GM18907 (cell line): Measurements from ENCODE around the gene MED7.
"Not testable (repeated sequence)": the region's sequence is repeated elsewhere in the genome, so short reads cannot be mapped to it uniquely, and the experiment has no call there.

Experiments used
- ATAC-seq: cut with Tn5 transposase; IDR thresholded peaks from one replicate; pipeline ENCODE4 v1.9.1; 2021; ENCODE audit warnings: mild to moderate bottlenecking, moderate library complexity; ENCODE audit not compliant: unreplicated experiment

The MED7 gene, protein sequence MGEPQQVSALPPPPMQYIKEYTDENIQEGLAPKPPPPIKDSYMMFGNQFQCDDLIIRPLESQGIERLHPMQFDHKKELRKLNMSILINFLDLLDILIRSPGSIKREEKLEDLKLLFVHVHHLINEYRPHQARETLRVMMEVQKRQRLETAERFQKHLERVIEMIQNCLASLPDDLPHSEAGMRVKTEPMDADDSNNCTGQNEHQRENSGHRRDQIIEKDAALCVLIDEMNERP

DNA sequence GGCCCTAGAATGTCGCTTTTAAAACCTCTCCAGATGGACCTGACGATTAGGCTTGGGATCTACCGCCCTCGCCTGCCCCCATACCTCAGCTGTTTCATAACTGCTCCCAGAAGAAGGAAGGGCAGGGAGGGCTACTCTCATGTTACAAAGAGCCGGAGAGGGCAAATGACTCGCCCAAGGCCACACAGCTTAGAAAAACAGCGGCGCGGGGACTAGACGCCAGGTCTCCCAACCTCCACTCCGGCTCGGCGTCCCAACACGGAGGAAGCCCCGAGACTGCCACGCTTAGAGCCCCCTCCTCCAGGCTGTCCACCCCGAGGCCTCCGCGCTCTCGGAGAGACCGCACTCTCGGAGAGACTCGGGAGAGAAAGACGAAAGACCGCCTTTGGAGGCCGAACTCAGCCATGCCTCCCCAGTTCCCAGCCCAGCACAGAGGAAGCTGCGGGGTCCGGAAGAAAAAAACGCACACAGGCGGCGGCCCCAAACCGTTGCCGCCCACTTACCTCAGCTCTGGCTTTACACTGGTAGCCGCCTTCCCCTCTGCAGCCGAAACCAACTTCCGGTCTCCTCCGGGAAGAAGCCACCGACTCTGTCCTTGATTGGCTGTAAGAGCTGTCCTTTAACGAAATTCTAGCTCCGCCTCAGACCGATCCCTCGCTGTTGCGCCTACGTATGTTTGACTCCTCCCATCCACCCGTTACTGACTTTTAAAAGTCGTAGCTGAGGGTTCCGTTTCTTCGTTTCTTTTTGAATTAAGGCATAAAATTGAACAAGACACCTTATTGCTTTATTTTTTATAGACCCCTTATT is at the start of gene MED7:
Gene MED7, minus strand, starts transcription at position 549 of the 810 bp plus-strand sequence. CDS start 3,434 bp downstream, outside the sequence.
- ATAC-seq, result peak; percentile 100

- ATAC-seq, result peak; percentile 64
Observed at GRCh38 chr5:157189223-157189622, 46.6 kb upstream of the MED7 start.

DNA sequence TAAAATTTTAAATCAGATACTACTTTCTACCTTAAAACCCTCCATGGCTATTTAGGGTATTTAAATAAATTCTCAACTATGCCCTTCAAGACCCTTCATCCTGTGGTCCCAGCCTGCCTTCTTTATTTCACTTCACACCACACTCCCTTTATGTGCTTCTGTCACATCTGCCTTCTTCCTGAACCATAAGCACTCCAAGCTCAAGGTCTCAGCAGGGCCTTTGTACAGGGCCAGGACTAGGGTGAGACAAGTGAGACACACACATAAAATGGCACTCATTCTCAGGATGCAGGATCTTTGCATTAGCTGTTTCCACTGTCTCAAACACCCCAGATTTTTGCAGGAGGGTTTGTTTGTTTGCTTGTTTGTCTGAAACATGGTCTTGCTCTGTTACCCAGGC is 45.6 kb upstream of the MED7 start:
- ATAC-seq, result no peak

GRCh38 chr5:157187046-157187754 is 44.5 kb upstream of the MED7 start:
- ATAC-seq, result no peak

- no peak for ATAC-seq
Observed at GRCh38 chr5:157186309-157187045, 43.8 kb upstream of the MED7 start.

- not testable (repeated sequence) for ATAC-seq
Observed at GRCh38 chr5:157185122-157185521, 42.5 kb upstream of the MED7 start.

- no peak for ATAC-seq
Observed at GRCh38 chr5:157184117-157184670, 41.5 kb upstream of the MED7 start.

DNA sequence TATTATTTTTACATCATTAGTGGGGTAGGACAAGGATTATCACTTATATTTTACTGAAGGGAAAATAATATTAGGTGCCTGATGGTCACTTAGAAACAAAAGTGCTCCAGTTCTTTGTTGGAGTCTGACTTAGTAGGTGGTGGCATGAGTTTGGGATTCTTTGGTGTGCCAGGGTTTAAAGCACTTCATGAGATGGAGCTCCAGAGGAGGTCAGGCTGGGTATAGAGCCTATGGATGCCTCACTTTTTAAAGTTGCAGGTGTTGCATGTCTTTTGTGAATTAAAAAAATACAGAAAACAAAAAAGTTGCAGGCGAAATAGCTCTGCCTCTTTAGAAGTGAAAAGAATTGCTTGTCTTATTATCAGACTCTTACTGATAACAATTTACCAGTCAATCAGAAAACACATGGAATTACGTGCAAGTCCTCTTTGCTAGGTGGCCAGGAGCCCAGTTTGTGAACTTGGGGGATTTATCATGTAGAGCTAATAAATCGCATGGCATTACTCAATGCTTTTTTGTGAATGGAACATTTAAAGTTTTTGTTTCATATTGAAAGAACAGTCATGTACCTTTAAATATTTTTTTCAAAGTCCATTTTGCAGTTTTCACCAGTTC is 39.6 kb upstream of the MED7 start:
- ATAC-seq, result no peak

GRCh38 chr5:157180374-157181264 is 38.0 kb upstream of the MED7 start, which contains the start of gene ITK:
Gene ITK, plus strand, starts transcription at chr5:157180840. Its CDS starts 138 bp downstream, at chr5:157180978.
- ATAC-seq, result no peak

DNA sequence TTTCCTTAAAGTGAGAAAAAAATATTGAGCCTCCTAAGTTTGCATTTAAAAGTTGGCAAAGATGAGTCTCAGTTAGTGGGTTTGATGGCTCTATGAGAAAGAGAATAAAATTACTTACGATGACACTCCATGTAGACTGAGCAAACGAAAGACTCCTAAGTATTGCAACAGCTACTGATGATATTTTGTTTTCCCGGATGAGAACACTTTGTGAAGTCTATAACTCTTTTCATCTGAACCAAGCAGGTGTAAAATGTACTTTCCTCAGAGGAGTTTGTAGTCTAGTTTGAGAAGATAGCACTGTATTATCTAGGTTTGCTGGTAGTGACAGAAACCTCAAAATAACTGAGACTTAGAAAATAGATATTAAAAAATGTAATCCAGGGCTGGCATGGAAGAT is 36.3 kb upstream of the MED7 start:
- ATAC-seq, result no peak

GRCh38 chr5:157177953-157178352 is 35.3 kb upstream of the MED7 start:
- ATAC-seq, result no peak

DNA sequence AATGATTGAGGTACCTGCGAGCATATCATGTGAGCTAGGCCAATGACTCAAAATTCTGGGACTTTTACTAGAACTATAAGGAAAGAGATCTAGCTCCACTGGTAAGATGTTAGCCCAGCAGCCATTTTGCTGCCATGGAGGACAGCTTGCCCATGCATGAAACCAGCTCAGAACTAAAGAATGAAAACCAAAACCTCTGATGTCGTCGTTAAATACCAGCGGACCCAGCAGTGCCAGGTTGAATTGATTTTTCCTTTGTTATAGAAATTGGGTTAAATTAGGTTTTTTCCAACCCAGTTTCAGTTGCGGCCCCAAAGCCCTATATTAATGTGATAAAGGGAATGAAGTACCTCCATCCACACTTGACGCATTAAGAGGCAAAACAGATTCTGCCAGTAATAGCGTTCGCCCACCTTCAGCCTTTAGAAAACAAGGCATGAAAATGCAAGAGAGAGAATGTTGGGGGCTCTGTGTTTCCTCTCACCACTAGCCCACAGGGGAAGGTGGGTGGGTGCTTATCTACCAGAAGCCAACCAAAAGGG is 32.5 kb upstream of the MED7 start:
- no peak for ATAC-seq

DNA sequence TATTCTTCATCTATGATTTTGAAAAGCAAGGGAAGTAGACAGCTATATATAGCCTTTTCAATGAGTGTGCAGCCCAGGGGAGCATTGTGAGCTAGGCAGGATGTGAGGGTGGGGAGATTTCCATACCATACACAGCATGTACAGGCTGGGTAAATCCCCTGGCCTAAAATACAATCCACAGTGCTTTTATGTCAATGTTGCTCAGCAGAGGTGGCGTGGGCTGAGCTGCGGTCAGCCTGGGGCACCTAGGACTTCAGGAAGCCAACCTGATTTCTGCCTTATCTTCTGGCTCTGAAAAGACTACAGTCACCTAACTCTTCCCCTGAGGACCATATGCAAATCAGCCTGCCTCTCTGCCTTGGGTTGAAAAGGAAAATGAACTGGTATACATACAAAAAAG is 29.7 kb upstream of the MED7 start:
- ATAC-seq, result peak; percentile 99

DNA sequence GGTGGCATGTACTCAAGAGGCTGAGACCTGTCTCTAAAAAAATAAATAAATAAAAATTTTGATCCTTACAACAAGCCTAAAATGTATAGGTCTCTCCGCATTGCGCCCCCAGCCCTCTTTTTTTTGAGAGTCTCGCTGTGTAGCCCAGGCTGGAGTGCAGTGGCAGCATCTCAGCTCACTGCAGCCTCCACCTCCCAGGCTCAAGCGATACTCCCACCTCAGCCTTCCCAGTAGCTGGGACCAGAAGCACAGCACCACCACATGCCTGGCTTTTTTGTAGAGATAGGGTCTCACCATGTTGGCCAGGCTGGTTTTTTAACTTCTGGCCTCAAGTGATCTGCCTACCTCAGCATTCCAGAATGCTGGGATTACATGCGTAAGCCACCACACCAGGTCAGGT is 25.6 kb upstream of the MED7 start:
- no peak for ATAC-seq

DNA sequence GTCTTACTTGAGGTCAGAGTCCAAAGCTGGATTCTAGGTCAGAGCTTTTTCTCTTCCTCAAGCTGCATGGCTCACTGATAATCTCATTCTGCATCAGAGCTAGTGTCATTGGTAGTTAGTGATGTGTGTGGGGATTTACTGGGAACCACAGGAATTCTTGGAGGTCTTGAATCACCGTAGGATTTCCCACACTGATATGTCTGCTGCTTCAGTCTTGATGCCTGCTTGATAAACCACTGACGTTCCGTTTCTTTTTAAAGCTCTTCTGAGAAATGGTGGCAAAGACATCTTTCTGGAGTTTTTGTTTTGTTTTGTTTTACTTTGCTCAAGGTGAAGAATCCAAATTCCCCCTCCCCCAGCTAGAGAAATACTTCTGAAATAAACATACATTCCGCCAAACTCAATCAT is 24.6 kb upstream of the MED7 start:
- no peak for ATAC-seq

- ATAC-seq, result no peak
Observed at GRCh38 chr5:157166214-157167213, 23.8 kb upstream of the MED7 start, which contains the start of gene GARIN3. Gene GARIN3, minus strand, starts transcription at chr5:157166264. Its CDS starts 96 bp downstream, at chr5:157166168.

DNA sequence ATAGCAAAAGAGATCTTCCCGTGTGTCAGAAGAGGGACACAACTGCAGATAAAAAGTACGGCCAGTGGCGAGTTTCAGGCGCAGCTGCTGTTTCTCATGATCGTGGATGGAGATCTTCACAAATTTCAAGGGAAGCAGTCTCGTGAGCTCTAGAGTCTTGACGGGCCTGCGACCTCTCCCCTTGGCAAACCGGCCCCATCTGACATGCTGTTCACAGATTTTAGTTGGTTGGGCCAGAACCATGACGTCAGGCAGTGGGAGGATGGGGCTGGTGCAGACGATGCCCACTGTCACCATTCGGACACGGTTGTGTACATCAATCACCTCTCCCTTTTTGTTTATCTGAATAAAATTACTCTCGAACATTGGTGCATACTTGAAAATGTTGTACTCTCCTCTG is 23.0 kb upstream of the MED7 start:
- no peak for ATAC-seq

DNA sequence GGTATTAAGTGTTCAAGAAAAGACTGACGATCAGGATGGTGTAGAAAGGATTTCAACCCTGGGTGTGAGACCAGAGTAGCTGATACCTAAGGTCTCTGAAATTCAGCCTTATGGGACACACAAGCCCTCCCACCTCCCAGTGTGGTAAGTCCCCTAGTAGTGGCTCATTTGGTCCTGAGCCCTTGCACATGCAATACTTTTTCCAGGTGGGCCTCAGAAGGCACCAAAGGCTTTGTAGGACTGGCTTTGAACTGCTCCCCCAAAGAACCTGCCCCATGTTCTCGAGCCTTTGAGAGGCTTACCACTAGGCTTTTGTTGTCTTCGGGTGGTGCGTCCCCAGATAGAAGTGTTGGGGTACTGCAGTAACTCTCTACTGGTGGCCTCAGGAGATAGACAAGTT is 22.6 kb upstream of the MED7 start:
- no peak for ATAC-seq
